Adipocyte (in vitro differentiated cells): ENCODE results near the gene TRAPPC14.

Experiments used
- DNase-seq: peaks from one replicate; pipeline ENCODE4 v3.0.0-alpha.2; 2015; ENCODE audit warnings: low read depth
- H3K27me3 ChIP-seq: replicated peaks from 2 replicates; pipeline ENCODE4 v1.7.0; 2013; ENCODE audit warnings: mild to moderate bottlenecking, low read length, moderate library complexity; ENCODE audit not compliant: control insufficient read depth, insufficient read depth
- H3K36me3 ChIP-seq: 2 replicates; pipeline ENCODE4 v1.7.0; 2013; ENCODE audit warnings: low read length, mild to moderate bottlenecking, moderate library complexity; ENCODE audit not compliant: control insufficient read depth, insufficient read depth, severe bottlenecking
- H3K4me1 ChIP-seq: 2 replicates; pipeline ENCODE4 v1.7.0; 2013; ENCODE audit warnings: mild to moderate bottlenecking, low read length, moderate library complexity; ENCODE audit not compliant: control insufficient read depth, insufficient read depth
- H3K4me3 ChIP-seq: 2 replicates; pipeline ENCODE4 v1.7.0; 2013; ENCODE audit warnings: mild to moderate bottlenecking, low read length, moderate library complexity
- H3K9ac ChIP-seq: 2 replicates; pipeline ENCODE4 v1.7.0; 2013; ENCODE audit warnings: mild to moderate bottlenecking, low read length, moderate library complexity
- H3K9me3 ChIP-seq: 2 replicates; pipeline ENCODE4 v1.7.0; 2013; ENCODE audit warnings: mild to moderate bottlenecking, low read length, moderate library complexity; ENCODE audit not compliant: control insufficient read depth

The TRAPPC14 gene

DNA sequence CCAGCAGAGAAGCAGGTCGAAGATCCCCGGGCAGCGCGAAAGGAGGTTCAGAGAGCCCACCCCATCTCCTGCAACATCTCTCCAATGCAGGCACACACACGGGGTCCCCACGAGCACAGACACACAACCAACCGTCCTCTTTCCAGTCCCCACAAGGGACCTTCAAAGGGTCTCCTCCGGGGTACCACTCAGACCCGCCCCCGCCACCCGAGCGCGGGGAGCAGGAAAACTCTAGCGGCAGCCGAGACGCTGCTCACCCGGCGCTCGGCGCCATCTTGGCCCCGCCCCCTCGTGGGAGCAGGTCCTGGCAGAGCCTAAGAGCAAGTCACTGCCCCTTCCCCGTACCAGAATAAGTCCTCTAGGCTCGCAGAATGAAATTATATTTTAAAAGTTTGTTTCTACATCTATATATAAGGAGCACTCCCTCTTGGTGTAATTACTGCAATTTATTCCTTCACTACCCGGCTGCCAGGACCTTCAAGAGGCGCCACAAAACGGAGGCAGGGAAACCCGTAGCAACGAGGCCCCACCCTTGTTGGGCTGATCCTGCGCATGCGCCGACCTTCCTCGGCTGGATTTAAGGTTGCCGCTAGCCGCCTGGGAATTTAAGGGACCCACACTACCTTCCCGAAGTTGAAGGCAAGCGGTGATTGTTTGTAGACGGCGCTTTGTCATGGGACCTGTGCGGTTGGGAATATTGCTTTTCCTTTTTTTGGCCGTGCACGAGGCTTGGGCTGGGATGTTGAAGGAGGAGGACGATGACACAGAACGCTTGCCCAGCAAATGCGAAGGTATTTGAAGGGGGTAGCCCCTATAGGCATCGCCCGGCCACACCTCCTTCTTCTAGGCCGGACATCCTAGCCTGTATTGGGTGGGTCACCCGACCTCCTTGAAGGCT is 39.2 kb downstream of the TRAPPC14 start, which contains the start of the genes CNPY4 and TAF6:
Gene CNPY4, plus strand, starts transcription at position 563 of the 898 bp plus-strand sequence. Its CDS starts 111 bp downstream, at position 674.
Gene TAF6, minus strand, starts transcription at position 287 of the 898 bp plus-strand sequence. CDS start 5,149 bp downstream, outside the sequence.
- Histone ChIP-seq H3K4me1 (peaks cover 13% of the 10 kb centered on the region), H3K36me3 (no peaks in the 10 kb centered on the region), H3K4me3 (peak within 1 kb of the TSS; percentile 92), H3K27me3 (no peaks in the 10 kb centered on the region), H3K9me3 (no peaks in the 10 kb centered on the region), H3K9ac (peak within 1 kb of the TSS; percentile 92)
- DNase-seq, result peak; percentile 98

DNA sequence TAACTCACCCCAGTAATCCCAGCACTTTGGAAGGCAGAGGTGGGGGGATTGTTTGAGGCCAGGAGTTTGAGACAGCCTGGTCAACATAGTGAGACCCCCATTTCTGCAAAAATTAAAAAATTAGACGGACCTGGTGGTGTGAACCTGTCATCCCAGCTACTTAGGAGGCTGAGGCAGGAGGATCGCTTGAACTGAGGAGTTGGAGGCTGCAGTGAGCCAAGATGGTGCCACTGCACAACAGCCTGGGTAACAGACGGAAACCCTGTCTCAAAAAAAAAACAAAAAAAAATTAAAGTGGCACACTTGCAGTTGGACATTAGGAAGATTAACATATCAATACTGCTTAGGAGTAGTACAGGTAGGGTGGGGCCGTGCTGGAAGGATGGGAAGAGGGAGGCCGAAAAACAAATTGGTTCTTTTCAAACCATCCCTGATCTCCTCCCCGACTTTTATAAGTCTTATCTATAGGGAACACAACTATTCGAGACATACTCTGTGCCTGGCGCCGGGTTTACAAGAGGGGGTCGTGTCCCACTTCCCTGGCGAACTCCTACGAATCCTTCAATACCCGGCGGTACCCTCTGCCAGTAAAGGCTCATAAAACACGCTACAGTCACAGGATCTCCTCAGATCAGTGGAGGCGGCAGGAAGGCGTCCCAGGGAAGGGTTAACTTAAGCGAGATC is 40.0 kb downstream of the TRAPPC14 start:
- H3K4me1 ChIP-seq, result peaks cover 13% of the 10 kb centered on the region
- no peaks in the 10 kb centered on the region for H3K27me3 ChIP-seq
- no peak for DNase-seq
- H3K4me3 ChIP-seq, result peak overlapping the region; percentile 92
- H3K36me3 ChIP-seq, result peaks cover 6% of the 10 kb centered on the region
- peak overlapping the region; percentile 92 for H3K9ac ChIP-seq
- no peaks in the 10 kb centered on the region for H3K9me3 ChIP-seq

DNA sequence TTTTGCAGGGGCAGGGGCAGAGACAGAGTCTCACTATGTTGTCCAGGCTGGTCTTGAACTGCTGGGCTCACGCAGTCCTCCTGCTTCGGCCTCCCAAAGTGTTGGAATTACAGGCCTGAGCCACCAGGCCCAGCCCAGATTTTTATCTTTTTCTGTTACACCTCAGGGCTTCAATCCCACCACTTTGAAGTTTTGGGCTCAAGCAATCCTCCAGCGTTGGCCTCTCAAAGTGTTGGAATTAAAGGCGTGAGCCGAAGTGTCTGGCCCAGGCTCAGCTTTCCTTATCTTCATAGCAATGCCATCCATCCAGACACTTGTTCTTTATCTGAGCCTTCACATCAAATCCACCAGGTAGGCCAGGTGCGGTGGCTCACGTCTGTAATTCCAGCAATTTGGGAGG is 43.5 kb downstream of the TRAPPC14 start:
- H3K4me1 ChIP-seq, result peaks cover 5% of the 10 kb centered on the region
- DNase-seq, result no peak
- no peaks in the 10 kb centered on the region for H3K27me3 ChIP-seq
- H3K9me3 ChIP-seq, result no peaks in the 10 kb centered on the region
- peaks cover 22% of the 10 kb centered on the region for H3K36me3 ChIP-seq
- no peak overlapping the region for H3K9ac ChIP-seq
- no peak overlapping the region for H3K4me3 ChIP-seq

DNA sequence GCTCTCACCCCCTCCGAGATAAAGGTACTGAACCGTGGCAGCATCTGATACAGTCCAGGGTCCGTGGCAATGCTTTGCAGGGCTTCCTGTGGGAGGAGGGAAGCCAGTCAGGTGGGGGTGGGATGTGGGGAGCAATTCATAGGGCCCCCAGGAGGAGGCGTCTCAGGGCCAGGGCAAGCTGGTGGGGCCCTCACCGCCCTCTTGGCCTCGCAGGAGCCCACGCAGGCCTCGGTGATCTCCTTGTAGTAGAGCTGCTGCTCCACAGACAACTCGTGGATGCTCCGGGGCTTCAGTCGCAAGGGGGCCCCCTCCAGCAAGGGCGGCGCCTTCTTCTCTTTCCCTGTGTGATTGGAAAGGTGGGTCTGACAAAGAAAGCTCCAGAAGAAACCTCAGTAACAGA is 46.6 kb downstream of the TRAPPC14 start:
- DNase-seq, result no peak
- Histone ChIP-seq H3K4me1 (no peaks in the 10 kb centered on the region), H3K36me3 (peaks cover 48% of the 10 kb centered on the region), H3K4me3 (no peak overlapping the region), H3K9ac (no peak overlapping the region), H3K27me3 (no peaks in the 10 kb centered on the region), H3K9me3 (no peaks in the 10 kb centered on the region)

DNA sequence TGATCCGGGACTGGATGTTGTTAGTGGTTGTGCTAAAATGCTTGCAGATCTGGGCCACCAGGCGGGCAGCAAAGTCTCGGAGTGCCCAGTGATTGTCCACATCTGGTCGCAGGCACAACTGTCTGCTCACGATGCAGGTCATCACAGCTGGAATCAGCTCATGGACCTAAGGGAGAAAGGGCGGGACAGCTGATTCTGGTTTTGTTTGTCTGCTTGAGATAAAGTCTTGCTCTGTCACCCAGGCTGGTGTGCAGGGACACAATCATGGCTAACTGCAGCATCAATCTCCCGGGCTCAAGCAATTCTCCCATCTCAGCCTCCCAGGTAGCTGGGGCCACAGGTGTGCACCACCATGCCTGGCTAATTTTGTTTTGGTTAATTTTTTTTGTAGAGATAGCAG is 47.4 kb downstream of the TRAPPC14 start:
- no peak for DNase-seq
- H3K9ac ChIP-seq, result no peak overlapping the region
- peaks cover 53% of the 10 kb centered on the region for H3K36me3 ChIP-seq

DNA sequence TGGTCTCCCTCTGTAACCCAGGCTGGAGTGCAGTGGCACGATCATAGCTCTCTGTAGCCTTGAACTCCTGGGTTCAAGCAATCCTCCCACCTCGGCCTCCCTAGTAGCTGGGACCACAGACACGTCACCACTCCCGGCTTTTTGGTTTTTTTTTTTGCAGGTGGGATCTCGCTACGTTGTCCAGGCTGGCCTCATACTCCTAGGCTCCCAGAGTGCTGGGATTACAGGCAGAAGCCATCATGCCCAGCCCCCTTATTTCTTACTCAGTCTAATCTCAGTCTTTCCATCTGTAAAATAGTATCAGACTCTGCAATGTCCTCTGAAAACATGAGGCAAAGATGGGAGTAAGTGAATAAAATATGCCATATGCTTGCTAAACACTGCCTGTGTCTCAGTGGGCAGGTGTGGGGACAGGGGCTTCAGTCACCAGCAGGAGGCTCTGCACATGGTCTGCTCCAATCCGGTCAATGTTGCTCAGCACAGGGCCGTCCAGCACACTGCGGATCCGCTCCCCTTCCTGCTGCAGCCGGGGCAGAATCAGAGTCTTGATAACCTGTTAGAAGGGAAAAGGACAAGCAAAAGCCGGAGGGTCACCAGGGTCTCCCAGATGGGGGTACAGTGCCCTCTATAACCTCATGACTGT is 48.9 kb downstream of the TRAPPC14 start:
- no peak overlapping the region for H3K4me3 ChIP-seq
- H3K9ac ChIP-seq, result no peak overlapping the region
- no peaks in the 10 kb centered on the region for H3K27me3 ChIP-seq
- no peak for DNase-seq
- no peaks in the 10 kb centered on the region for H3K4me1 ChIP-seq
- H3K36me3 ChIP-seq, result peaks cover 60% of the 10 kb centered on the region
- H3K9me3 ChIP-seq, result no peaks in the 10 kb centered on the region

More for the DNA sequence above, 47.4 kb downstream of the TRAPPC14 start:
- H3K9me3 ChIP-seq, result no peaks in the 10 kb centered on the region
- no peak overlapping the region for H3K4me3 ChIP-seq
- H3K27me3 ChIP-seq, result no peaks in the 10 kb centered on the region
- no peaks in the 10 kb centered on the region for H3K4me1 ChIP-seq

DNA sequence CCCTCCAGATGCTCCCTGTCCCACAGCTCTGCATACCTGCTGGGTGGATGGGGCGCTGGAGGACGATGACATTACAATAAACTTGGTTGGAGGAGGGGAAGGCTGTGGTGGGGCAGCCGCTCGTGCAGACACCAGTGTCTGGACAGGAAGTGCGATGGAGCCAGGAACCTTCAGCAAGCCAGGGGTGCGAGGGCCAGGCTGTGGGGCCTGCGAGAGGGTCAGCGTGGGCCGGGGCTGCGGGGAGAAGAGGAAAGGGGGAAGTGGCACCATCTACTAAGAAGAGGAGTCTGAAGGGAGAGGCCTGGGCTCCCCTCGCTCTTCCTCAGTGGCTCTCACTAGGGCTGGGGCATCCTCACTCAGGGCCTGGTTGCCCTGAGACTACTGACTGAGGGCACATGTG is 50.6 kb downstream of the TRAPPC14 start:
- no peaks in the 10 kb centered on the region for H3K4me1 ChIP-seq
- DNase-seq, result no peak
- peaks cover 52% of the 10 kb centered on the region for H3K36me3 ChIP-seq
- H3K4me3 ChIP-seq, result no peak overlapping the region
- H3K9me3 ChIP-seq, result no peaks in the 10 kb centered on the region
- H3K9ac ChIP-seq, result no peak overlapping the region
- no peaks in the 10 kb centered on the region for H3K27me3 ChIP-seq

DNA sequence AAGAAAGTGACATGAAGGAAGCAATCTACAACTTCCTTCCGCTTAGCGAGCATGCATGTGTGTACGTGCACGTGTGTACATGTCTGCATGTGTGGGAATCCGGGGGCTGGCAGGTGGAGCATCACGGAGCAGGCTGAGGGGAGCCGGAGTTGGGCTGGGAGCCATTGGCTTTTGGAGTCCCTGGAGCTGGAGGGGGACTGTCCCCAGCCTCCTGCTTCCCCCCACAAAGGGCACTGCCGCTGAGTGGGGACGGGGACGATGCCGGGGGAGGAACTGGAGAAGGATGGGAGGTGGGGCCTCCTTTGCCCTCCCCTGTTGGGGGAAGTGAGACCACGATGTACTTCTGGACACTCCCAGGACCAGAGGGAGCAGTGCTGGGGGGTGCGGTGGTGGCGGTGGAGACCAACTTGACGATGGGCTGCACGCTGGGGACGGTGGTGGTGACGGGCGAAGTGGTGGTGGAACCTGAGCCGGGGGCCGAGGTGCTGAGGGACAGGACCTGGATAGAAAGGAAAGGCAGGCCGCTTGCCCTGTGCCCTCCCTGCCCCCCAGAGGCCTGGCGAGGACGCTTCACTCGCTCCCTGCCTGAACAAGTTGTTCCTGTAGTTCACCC is 51.3 kb downstream of the TRAPPC14 start:
- Histone ChIP-seq H3K9ac (no peak overlapping the region), H3K36me3 (peaks cover 52% of the 10 kb centered on the region), H3K4me1 (peaks cover 5% of the 10 kb centered on the region), H3K4me3 (no peak overlapping the region), H3K27me3 (no peaks in the 10 kb centered on the region), H3K9me3 (no peaks in the 10 kb centered on the region)
- no peak for DNase-seq

DNA sequence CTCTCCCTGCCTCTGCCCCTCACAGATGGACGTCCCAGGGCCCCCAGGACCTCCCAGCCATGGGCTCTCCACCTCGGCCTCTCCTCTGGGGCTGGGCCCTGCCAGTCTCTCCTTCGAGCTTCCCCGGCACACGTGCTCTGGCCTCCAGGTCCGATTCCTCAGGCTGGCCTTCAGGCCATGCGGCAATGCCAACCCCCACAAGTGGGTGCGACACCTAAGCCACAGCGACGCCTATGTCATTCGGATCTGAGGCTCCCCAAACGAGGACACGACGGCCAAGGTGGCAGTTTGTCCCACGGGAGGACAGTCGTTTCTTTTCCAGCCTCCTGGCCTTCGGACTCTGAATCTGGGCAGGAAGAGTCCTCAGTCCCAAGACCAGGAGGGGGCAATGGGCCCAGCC is 51.9 kb downstream of the TRAPPC14 start:
- Histone ChIP-seq H3K9ac (no peak overlapping the region), H3K9me3 (no peaks in the 10 kb centered on the region)

DNA sequence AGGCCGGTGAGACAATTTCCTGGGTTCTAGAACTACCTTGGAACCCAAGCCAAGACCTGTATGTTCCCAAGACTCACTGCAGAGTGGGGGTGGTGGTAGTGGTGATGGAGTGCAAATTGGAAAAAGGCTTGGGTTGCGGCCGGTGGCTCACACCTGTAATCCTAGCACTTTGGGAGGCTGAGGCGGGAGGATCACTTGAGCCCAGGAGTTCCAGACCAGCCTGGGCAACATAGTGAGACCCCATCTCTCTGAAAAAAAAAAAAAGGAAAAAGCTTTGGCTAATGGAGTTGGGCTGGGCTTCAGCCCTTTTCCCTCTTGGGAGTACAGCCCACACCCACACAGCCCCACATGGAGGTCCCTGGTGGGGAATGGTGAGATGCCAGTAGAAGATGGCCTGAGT is 53.0 kb downstream of the TRAPPC14 start:
- Histone ChIP-seq H3K4me1 (peaks cover 6% of the 10 kb centered on the region), H3K27me3 (no peaks in the 10 kb centered on the region), H3K9ac (no peak overlapping the region), H3K4me3 (no peak overlapping the region), H3K9me3 (no peaks in the 10 kb centered on the region), H3K36me3 (peaks cover 40% of the 10 kb centered on the region)
- DNase-seq, result no peak

More for the DNA sequence above, 51.9 kb downstream of the TRAPPC14 start:
- Histone ChIP-seq H3K27me3 (no peaks in the 10 kb centered on the region), H3K36me3 (peaks cover 47% of the 10 kb centered on the region), H3K4me1 (peaks cover 6% of the 10 kb centered on the region), H3K4me3 (no peak overlapping the region)
- DNase-seq, result no peak
